HCT116 (cell line): ENCODE measurements around the gene KIN. TPM values are rescaled to one million over a fixed set of nuclear protein-coding genes. Genes with fewer than 3 reads are reported as not detected.

Source experiments
- ATAC-seq: fragments of 200-7000 bp; cut with Tn5 transposase; 2 replicates; pipeline ENCODE4 v1.9.1; 2020; ENCODE audit warnings: mild to moderate bottlenecking, moderate library complexity
- BruUV-seq: library from RNA; stranded (reverse); fragments of 400-500 nt; replicated peaks from 2 replicates; lab custom pipeline; 2021; lab: Mats Ljungman, UMichigan
- CTCF ChIA-PET: fragments of 300-600 bp; sonication (Branson Sonifier 250); formaldehyde crosslinking; loops from one replicate; lab custom pipeline; 2021; ENCODE audit warnings: antibody characterized with exemption; lab: Charles Lee
- POLR2A ChIA-PET: fragments of 300-600, 350-600 bp; sonication (Branson Sonifier 250); formaldehyde crosslinking; loops from one replicate; lab custom pipeline; 2021; ENCODE audit warnings: antibody characterized with exemption; lab: Charles Lee
- RAD21 ChIA-PET, 2 experiments: fragments of 300-600 bp; sonication (Branson Sonifier 250); formaldehyde crosslinking; loops; one replicate each; lab custom pipeline; 2023; ENCODE audit warnings: low total read pairs in 2 of 2; ENCODE audit not compliant: uncharacterized antibody in 2 of 2, unreplicated experiment in 2 of 2, low non-redundant PET in 1 of 2; lab: Charles Lee
- DNase-seq: peaks from one replicate; pipeline ENCODE4 v3.0.0-alpha.2; 2010; ENCODE audit warnings: low read depth, low spot score
- H2AFZ ChIP-seq: fragments of 200-600 bp; shearing (Covaris generic), sonication (generic); 2 replicates; pipeline ENCODE4 v1.6.1; 2017; ENCODE audit warnings: low read depth, mixed run types, mixed read lengths, antibody characterized with exemption, low read length; ENCODE audit not compliant: poor library complexity, severe bottlenecking
- H3K27ac ChIP-seq: 2 replicates; pipeline ENCODE4 v1.5.1; 2012; ENCODE audit warnings: low read depth, low read length
- H3K27me3 ChIP-seq: fragments of 200-600 bp; sonication (generic); 2 replicates; pipeline ENCODE4 v1.6.1; 2016; ENCODE audit warnings: mixed run types, low read length, mixed read lengths; ENCODE audit not compliant: insufficient read depth
- H3K36me3 ChIP-seq, 2 experiments: fragments of 200-500 bp in 1 of 2; fragments of 200-600 bp in 1 of 2; sonication (Bioruptor generic) in 1 of 2; sonication (generic) in 1 of 2; 2 replicates each; pipeline versions ENCODE4 v1.5.1 to v1.6.1; 2014 to 2016; ENCODE audit warnings: low read length in 2 of 2, inconsistent platforms in 1 of 2, mixed read lengths in 1 of 2, mixed run types in 1 of 2; ENCODE audit not compliant: insufficient read depth in 2 of 2, control insufficient read depth in 1 of 2
- H3K4me1 ChIP-seq, 2 experiments: fragments of 200-600 bp in 1 of 2; sonication (generic) in 1 of 2; 2 replicates each; pipeline versions ENCODE4 v1.5.1 to v1.6.1; 2012 to 2017; ENCODE audit warnings: low read length in 2 of 2, inconsistent platforms in 1 of 2, mild to moderate bottlenecking in 1 of 2, mixed read lengths in 1 of 2, mixed run types in 1 of 2, moderate library complexity in 1 of 2; ENCODE audit not compliant: insufficient read depth in 2 of 2, control insufficient read depth in 1 of 2
- H3K4me2 ChIP-seq: fragments of 200-600 bp; sonication (generic); 2 replicates; pipeline ENCODE4 v1.6.1; 2017; ENCODE audit warnings: mixed run types, low read length, mixed read lengths
- H3K4me3 ChIP-seq, 2 experiments: fragments of 200-600 bp in 1 of 2; sonication (generic) in 1 of 2; replicated peaks in 1 of 2; 2 replicates each; pipeline ENCODE4 v1.5.1; 2011 to 2016; ENCODE audit warnings: low read length in 2 of 2, control low read depth in 1 of 2, low read depth in 1 of 2, mild to moderate bottlenecking in 1 of 2, mixed read lengths in 1 of 2, mixed run types in 1 of 2
- H3K79me2 ChIP-seq: fragments of 200-600 bp; sonication (generic); 2 replicates; pipeline ENCODE4 v1.6.1; 2017; ENCODE audit warnings: mild to moderate bottlenecking, mixed run types, low read length, moderate library complexity, mixed read lengths; ENCODE audit not compliant: insufficient read depth
- H3K9ac ChIP-seq: fragments of 200-600 bp; sonication (generic); 2 replicates; pipeline ENCODE4 v1.6.1; 2016; ENCODE audit warnings: low read length, mixed read lengths
- H3K9me2 ChIP-seq: fragments of 200-600 bp; sonication (generic), shearing (Covaris generic); 2 replicates; pipeline ENCODE4 v1.6.1; 2017; ENCODE audit warnings: mixed run types, mild to moderate bottlenecking, moderate library complexity; ENCODE audit not compliant: insufficient read depth
- H3K9me3 ChIP-seq, 2 experiments: fragments of 200-500 bp in 1 of 2; fragments of 200-600 bp in 1 of 2; sonication (Bioruptor generic) in 1 of 2; sonication (generic) in 1 of 2; 2 replicates each; pipeline ENCODE4 v1.6.1; 2014 to 2017; ENCODE audit warnings: low read length in 2 of 2, mixed read lengths in 2 of 2, inconsistent platforms in 1 of 2, low read depth in 1 of 2, mild to moderate bottlenecking in 1 of 2, mixed run types in 1 of 2, moderate library complexity in 1 of 2; ENCODE audit not compliant: control insufficient read depth in 1 of 2, insufficient read depth in 1 of 2
- H4K20me1 ChIP-seq: fragments of 200-600 bp; sonication (generic), shearing (Covaris generic); 2 replicates; pipeline ENCODE4 v1.6.1; 2017; ENCODE audit warnings: mixed run types, mild to moderate bottlenecking, moderate library complexity; ENCODE audit not compliant: insufficient read depth
- CBX3 ChIP-seq: IDR thresholded peaks from 2 replicates; pipeline ENCODE4 v1.6.1; 2012; ENCODE audit warnings: low read depth
- CTCF ChIP-seq, 3 experiments: fragments of 200-600 bp in 1 of 3; sonication (generic) in 1 of 3; IDR thresholded peaks in 2 of 3; conservative IDR thresholded peaks in 1 of 3; 2 replicates each; pipeline ENCODE4 v1.5.1; 2012 to 2017; ENCODE audit warnings: low read depth in 2 of 3, low read length in 2 of 3, antibody characterized with exemption in 1 of 3, borderline replicate concordance in 1 of 3, control low read depth in 1 of 3, mild to moderate bottlenecking in 1 of 3, mixed read lengths in 1 of 3, mixed run types in 1 of 3, moderate library complexity in 1 of 3; ENCODE audit not compliant: insufficient read depth in 1 of 3
- EZH2 ChIP-seq: fragments of 200-600 bp; sonication (generic); IDR thresholded peaks from 2 replicates; pipeline ENCODE4 v1.6.1; 2017; ENCODE audit warnings: antibody characterized with exemption, mixed run types
- JUND ChIP-seq: IDR thresholded peaks from 2 replicates; pipeline ENCODE4 v1.6.1; 2012
- MAX ChIP-seq: IDR thresholded peaks from 2 replicates; pipeline ENCODE4 v1.6.1; 2012
- RAD21 ChIP-seq: IDR thresholded peaks from 2 replicates; pipeline ENCODE4 v1.6.1; 2012; ENCODE audit warnings: low read depth, mild to moderate bottlenecking
- REST ChIP-seq: IDR thresholded peaks from 2 replicates; pipeline ENCODE4 v1.6.1; 2012; ENCODE audit warnings: low read depth
- SIN3A ChIP-seq: IDR thresholded peaks from 2 replicates; pipeline ENCODE4 v1.6.1; 2012; ENCODE audit warnings: low read depth
- YY1 ChIP-seq: IDR thresholded peaks from 2 replicates; pipeline ENCODE4 v1.6.1; 2011; ENCODE audit warnings: low read length, low read depth, moderate library complexity, mild to moderate bottlenecking; ENCODE audit not compliant: insufficient replicate concordance; ENCODE audit errors: extremely low read depth
- ZFX ChIP-seq: fragments of 450-650 bp; IDR thresholded peaks from 2 replicates; pipeline ENCODE4 v1.6.1; 2017
- intact Hi-C: fragments of 100-400 bp; cut with micrococcal nuclease; formaldehyde crosslinking; loops from 2 replicates; pipeline ENCODE4 v1.10.0; 2022
- total RNA-seq: library from RNA; stranded (reverse); gene quantifications from one replicate; pipeline ENCODE4 v1.2.1, GENCODE V29; 2021; ENCODE audit not compliant: unreplicated experiment

KIN gene
- total RNA-seq, 1 experiment from 2014 or later, result 13.6 TPM

- TF ChIP-seq REST (no peak), CBX3 (no peak)
Measured at GRCh38 chr10:7702288-7702812, 85.4 kb downstream of the KIN start (continued).

DNA sequence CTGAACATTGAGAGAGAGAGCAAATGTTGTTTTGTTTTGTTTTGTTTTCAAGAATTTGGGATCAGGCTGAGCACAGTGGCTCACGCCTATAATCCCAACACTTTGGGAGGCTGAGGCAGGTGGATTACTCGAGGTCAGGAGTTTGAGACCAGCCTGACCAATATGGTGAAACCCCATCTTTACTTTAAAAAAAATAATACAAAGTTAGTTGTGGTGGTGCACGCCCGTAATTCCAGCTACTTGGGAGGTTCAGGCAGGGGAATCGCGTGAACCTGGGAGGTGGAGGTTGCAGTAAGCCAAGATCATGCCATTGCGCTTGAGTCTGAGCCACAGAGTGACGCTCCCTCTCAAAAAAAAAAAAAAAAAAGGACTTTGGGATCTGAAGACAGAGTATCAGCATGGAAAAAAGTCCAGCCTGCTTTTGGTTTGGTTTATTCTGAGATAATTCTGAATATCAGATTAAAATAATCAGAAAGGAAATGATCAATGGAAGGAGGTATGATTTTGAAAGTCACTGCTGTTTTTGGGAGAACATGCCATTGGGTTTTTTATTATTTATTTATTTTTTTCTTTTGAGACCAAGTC, 86.5 kb downstream of the KIN start:
- RAD21 ChIA-PET, result no interaction called here
- no peak overlapping the region for H3K9ac ChIP-seq
- POLR2A ChIA-PET, result no interaction called here

More for the DNA sequence above, 86.5 kb downstream of the KIN start:
- no peak for TF ChIP-seq ZFX
- TF ChIP-seq SIN3A, result no peak
- no peak for TF ChIP-seq CTCF (IDR thresholded peaks at IDR 0.05 in 2 of 3, conservative IDR thresholded peaks at IDR 0.05 in 1 of 3; ENCODE audit: borderline replicate concordance in 1 of 3, insufficient read depth in 1 of 3, low read depth in 2 of 3, low read length in 2 of 3)
- TF ChIP-seq MAX, result no peak
- TF ChIP-seq EZH2, result no peak
- no peak for TF ChIP-seq JUND
- TF ChIP-seq RAD21, result no peak
- TF ChIP-seq YY1, result no peak
- intact Hi-C loops, result no loop called here
- no TSS peak for BruUV-seq
- H3K9me2 ChIP-seq, result no peaks in the 10 kb centered on the region
- H3K4me3 ChIP-seq, result no peak overlapping the region
- no peaks in the 10 kb centered on the region for H3K79me2 ChIP-seq
- no peak for ATAC-seq
- CTCF ChIA-PET, result interaction anchor here (1.8 kb wide), 1 partner anchor 14 kb away, joined by 7 read pairs; no protein-coding TSS in a partner anchor
- H2AFZ ChIP-seq, result no peak overlapping the region
- no peaks in the 10 kb centered on the region for H3K4me1 ChIP-seq
- peaks cover 33% of the 10 kb centered on the region for H3K27me3 ChIP-seq
- H3K27ac ChIP-seq, result no peak overlapping the region
- no peaks in the 10 kb centered on the region for H3K36me3 ChIP-seq
- no peak for DNase-seq
- H3K9me3 ChIP-seq, result no peaks in the 10 kb centered on the region
- H4K20me1 ChIP-seq, result no peaks in the 10 kb centered on the region
- H3K4me2 ChIP-seq, result no peak overlapping the region
